HG03469 (cell line): Measurements from ENCODE around the gene IMMP2L.

ENCODE experiments used
- ATAC-seq: cut with Tn5 transposase; IDR thresholded peaks from one replicate; pipeline ENCODE4 v1.9.1; 2021; ENCODE audit warnings: mild to moderate bottlenecking, moderate library complexity, moderate number of reproducible peaks; ENCODE audit not compliant: unreplicated experiment

IMMP2L gene

GRCh38 chr7:111560773-111561653 is 1.3 kb downstream of the IMMP2L start:
- ATAC-seq: no peak

GRCh38 chr7:111558991-111559390 is 3.3 kb downstream of the IMMP2L start:
- ATAC-seq: peak; percentile 66

DNA sequence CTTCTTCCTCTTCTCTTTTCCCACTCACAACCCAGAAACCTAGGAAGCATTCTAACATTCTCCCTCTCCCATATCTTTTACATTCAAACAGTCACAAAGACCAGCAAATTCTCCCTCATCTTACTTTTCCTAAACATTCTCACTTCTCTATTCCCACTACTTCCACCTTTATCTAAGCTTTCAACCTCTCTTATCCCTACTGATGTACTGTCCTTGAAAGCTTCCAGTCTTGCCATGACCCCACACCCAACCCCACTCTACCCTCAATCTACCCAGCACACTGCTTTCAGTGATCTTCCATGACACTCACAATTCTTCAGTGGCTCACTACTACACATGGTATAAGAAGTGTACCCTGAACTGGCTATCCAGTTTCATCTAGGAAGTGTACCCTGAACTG is 5.3 kb downstream of the IMMP2L start:
- no peak for ATAC-seq

GRCh38 chr7:111554086-111554485 is 8.2 kb downstream of the IMMP2L start:
- no peak for ATAC-seq

DNA sequence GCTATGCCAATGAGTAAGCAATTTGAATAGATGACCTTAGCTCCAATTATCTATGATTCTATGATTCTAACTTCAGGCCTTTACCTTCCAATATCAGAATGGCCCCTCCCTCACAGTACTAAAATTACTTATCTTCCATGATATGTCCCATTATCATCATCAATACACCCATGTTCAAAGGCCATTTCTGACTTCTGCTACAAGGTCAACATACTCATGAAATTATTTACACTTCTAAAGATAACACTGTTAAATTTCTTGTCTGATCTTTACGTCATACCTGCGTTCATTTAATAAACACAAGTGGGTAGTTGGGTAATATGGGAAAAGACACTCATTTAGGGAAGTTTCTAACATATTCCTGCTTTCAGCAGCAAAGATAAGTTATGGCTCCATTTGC is 21.2 kb downstream of the IMMP2L start:
- ATAC-seq: no peak

- no peak for ATAC-seq
Observed at GRCh38 chr7:111540199-111540815, 22.0 kb downstream of the IMMP2L start.

DNA sequence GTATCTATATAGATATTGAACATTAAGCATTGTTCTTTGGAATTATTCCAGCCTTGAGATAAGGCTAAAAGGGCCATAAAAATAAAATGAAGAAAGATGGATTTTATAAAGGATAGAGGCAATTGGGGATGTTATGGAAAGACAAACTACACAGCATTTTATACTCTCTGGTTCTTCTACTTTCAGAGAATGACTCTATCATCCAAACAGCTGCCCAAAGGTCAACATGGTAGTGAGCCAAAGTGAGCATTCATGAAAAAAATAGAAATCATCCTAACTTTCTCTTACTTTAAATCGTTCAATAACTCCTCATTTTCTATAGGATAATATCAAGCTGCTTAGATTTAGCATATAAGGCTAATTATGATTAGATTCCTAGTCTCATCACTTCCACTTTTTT is 25.2 kb downstream of the IMMP2L start:
- no peak for ATAC-seq

GRCh38 chr7:111535142-111535870 is 27.0 kb downstream of the IMMP2L start:
- no peak for ATAC-seq

GRCh38 chr7:111532625-111533024 is 29.7 kb downstream of the IMMP2L start:
- no peak for ATAC-seq

DNA sequence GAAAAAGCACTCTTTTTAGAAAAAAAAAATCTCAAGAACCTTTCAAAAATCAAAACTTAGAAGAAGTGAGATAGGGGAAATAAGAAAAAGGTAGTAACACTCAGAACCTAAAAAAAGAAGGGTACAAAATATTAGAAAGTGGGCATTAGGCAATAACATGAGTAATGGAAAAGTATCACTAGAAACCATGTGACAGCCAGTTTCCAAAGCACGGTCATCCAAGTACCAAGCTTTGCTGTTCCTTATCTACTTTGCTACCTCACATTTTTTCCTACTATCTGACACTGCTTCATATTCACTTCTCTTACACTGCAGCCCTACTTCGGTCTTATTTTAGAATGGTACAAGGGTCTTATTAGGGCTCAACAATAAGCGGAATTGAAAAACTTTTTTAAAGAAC is 30.3 kb downstream of the IMMP2L start:
- ATAC-seq: no peak

GRCh38 chr7:111530356-111530668 is 32.0 kb downstream of the IMMP2L start:
- ATAC-seq: no peak

DNA sequence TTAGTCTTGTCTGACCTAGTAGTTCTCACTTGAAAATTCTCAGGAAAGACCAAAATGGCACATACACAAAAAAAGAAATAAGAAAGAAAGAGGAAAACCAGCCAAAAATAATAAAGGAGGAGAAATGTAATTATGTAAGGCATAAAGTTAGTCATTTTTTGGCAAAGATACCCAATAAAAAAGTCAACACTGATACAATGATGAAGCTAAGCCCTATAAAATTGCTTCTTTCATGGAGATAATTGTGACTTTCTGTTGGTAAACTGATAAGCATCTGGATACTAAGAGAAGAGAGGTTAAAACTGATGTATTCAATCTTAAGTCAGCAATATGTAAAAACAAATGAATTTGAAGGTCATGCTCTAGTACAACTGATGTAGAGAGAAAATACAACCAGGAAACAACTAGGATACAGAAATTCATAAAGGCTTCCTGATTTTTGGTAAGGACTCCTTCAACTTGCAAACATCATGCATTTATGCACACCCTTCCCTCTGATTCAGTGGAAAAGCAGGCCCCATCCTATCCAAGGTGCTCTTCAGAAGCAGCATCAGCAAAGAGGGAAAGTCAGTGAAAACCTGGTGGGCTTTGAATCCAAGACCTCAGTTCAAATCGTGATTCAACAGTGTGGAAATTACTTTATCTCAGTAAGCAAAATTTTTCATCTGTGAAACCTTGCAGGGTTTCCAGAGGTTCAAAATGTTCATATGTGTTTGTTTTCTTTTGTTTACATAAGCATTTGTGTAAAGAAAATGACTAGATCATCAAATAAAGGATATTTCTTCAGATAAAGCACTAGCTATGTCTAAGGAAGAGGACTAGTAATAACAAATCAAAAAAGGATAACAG is 32.6 kb downstream of the IMMP2L start:
- ATAC-seq: no peak

- ATAC-seq: peak; percentile 52
Observed at GRCh38 chr7:111528331-111528730, 34.0 kb downstream of the IMMP2L start.

DNA sequence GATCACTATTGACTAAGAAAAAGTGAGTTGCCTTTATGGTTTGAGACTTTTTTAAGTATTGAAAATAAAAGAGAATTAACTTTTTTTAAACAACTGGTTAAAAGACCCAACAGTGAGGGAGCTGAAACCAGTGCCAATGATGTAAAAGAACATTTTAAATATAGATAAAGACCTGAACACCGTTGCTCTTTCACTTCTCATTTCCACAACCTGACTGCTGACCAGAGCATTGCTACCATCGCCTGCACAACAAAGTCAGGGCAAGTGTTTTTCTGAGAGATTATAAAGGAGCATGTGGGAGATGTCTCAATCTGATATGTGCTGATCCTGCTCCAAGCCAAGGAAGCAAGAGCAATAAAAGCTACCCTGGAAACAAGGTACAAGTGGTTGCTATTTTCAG is 34.7 kb downstream of the IMMP2L start:
- peak; percentile 83 for ATAC-seq

GRCh38 chr7:111525100-111525499 is 37.2 kb downstream of the IMMP2L start:
- no peak for ATAC-seq

DNA sequence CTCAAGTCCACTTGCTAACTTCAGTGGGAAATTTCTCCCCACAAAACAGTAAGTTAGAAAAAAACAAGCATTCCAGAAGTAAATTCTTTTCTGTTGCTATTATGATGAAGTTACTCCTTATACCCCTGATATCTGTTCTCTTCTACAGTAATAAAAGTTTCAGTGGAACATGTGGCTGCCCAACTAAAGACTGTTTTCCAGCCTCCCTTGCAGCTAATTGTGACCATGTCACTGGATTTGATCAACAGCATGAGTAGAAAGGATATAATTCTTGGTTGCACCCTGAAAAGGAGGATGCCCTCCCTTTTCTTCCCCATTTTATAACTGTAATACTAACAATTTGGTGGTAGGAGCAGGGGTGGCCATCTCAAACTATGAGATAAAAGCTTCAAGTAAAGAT is 40.6 kb downstream of the IMMP2L start:
- no peak for ATAC-seq

DNA sequence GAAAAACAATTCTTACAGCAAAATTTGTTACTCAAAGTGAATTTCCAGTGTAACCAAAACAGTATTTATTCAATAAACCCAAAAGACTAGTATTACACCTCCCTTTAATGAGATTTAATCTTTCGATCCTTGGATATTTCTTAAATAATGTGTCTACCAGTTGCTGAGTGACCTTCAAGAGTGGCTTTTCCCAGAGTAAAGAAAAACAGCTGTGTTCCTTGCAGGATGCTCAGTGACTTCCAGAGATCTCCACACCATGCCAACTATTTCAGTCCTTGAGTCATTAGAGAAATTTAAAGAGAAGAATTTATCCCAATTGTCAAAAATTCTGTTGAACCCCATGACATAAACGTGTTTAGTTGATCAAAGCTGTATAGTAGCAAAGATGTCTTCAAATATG is 44.0 kb downstream of the IMMP2L start:
- no peak for ATAC-seq

DNA sequence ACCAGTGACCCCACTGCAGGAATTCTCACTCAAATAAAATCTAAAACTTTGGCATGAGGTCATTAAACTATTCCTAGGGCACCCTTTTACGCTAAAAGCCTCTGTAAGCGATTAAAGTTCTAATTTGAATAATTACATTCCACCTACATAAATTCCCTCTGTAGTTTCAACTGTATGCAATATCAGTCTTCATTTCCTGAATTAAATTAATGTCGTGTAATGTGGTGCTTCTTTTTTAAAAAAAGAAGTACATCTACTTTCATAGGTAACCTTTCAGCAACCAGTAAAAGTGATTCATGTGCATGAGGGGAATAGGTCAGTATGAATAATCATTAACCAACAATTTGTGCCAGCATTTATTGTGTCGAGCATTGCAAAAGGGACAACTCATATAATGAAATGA is 44.7 kb downstream of the IMMP2L start:
- no peak for ATAC-seq

DNA sequence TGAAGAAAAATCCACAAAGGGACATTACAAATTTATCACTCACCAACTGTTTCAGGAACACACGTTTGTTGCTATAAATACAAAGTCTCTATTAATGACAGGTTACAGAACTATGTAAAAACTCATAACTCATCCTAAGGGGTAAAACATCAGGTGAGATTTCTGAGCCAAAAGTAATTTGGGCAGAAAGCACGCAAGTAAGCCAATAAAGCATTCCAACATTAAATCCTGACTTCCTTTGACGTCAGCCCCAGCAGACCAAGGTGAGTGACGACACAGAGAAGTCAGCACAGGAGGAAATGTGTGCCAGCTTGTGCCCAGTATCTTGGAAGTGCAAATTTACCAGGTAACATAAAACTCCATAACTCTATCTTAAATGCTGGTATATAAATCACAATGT is 45.7 kb downstream of the IMMP2L start:
- ATAC-seq: no peak

- no peak for ATAC-seq
Observed at GRCh38 chr7:111513566-111513965, 48.7 kb downstream of the IMMP2L start.

DNA sequence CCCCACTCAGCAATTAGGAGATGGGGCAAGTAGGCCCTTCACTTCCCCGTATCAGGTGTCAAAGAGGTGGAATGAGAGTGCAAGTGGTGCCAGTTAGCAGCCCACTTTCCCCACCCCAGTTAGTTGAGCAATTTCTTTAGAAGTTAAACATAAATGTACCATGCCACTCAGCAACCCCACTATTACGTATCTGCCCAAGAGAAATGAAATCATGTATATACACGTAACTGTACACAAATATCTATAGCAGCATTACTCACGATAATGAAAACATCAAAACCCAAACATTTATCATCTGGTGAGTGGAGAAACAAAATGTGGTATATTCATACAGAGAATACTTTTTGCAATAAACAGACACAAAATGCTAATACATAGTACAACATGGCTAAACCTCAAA is 50.4 kb downstream of the IMMP2L start:
- no peak for ATAC-seq
